Measurements from ENCODE around the gene ZNF862.

The ZNF862 gene

DNA sequence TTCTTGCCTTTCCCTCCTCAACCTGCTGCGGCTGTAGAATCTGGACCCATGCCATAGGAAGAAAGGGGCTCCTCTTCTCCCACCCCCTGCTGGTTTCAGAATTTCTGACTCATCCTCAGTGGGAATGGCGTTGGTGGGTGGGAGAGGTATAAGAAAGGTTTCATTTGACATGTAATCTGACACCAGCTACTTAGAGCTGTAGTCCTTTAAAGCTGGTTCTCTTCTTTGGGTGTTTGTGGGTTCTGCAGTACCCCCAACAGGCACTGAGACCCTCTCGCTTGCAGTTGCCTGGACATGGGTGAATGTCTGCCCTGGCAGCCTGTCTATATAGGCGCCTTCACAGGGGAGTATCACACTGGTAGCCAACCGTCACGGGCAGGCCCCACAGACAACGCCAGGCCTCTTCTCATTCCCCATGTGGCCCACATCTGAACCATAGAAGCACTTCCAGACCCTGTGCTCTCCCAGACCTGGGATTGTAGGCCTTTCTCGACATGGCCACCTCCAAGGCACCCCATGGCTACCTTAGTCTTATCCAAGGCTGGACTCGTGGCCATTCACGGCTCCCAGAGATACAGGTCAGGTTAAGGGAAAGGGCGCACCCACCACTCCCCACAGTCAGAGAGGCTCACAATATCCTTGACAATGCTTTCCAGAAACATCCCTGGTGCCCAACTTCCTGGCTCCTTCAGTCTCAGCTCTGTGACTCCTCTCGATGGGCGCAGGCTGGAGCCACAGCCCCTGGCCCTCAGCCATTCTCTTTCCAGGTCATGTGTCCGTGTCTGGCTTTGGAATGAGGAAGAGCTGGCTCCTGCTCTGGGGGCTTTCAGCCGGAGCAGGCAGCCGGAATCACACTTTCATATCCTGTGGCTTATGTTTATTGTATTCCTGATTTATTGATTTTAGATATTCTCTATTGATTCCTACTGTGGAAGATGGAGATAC, 17.5 kb downstream of the ZNF862 start (continued):
- TF ChIP-seq TSHZ2 (CRISPR knock-in tag; IDR thresholded peaks at IDR 0.05) (no peak), PPARA (CRISPR knock-in tag; IDR thresholded peaks at IDR 0.05; ENCODE audit: borderline replicate concordance) (no peak), ZC3H10 (CRISPR knock-in tag; IDR thresholded peaks at IDR 0.05) (no peak), ZNF8 (CRISPR knock-in tag; IDR thresholded peaks at IDR 0.05) (no peak), ESRRG (CRISPR knock-in tag; IDR thresholded peaks at IDR 0.05) (no peak), ZFP30 (CRISPR knock-in tag; IDR thresholded peaks at IDR 0.05) (no peak)

DNA sequence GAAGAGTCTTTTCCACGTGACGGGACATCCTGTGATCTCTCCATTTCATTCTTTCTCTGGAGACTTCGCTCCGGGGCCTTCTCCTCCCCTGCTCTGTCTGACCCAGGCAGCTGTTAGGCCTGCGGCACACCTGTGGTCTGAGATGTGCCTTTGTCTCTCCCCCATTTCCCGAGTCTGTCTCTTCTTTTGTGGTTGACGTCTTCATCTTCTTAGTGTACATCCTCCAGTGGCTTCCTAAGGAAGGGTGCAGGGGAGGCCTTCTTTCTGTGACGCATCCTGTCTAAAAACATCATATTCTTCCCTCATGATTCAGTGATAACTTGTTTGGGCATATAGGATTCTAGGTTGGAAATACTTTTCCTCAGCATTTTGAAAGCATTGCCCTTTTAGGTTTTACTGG, 18.4 kb downstream of the ZNF862 start:
- TF ChIP-seq TSHZ2 (CRISPR knock-in tag; IDR thresholded peaks at IDR 0.05) (no peak), TOX (CRISPR knock-in tag; IDR thresholded peaks at IDR 0.05; ENCODE audit: borderline replicate concordance) (no peak), GLIS3 (CRISPR knock-in tag; IDR thresholded peaks at IDR 0.05) (no peak), RARB (CRISPR knock-in tag; IDR thresholded peaks at IDR 0.05) (no peak), ZNF8 (CRISPR knock-in tag; IDR thresholded peaks at IDR 0.05) (no peak), ZC3H10 (CRISPR knock-in tag; IDR thresholded peaks at IDR 0.05) (no peak), PATZ1 (CRISPR knock-in tag; IDR thresholded peaks at IDR 0.05; ENCODE audit: borderline replicate concordance) (no peak), ZFP3 (CRISPR knock-in tag; IDR thresholded peaks at IDR 0.05) (no peak), CSDC2 (CRISPR knock-in tag; IDR thresholded peaks at IDR 0.05) (no peak), ZNF565 (CRISPR knock-in tag; conservative IDR thresholded peaks at IDR 0.05; ENCODE audit: low read depth) (no peak)
- no peak for ATAC-seq

- no peak for ATAC-seq
- TF ChIP-seq TCF4 (CRISPR knock-in tag; IDR thresholded peaks at IDR 0.05; ENCODE audit: borderline replicate concordance) (no peak), ZNF70 (CRISPR knock-in tag; IDR thresholded peaks at IDR 0.05) (no peak), RARB (CRISPR knock-in tag; IDR thresholded peaks at IDR 0.05) (no peak), ARNTL (CRISPR knock-in tag; IDR thresholded peaks at IDR 0.05; ENCODE audit: borderline replicate concordance, low read depth) (no peak), ZNF565 (CRISPR knock-in tag; conservative IDR thresholded peaks at IDR 0.05; ENCODE audit: low read depth) (no peak), CREB5 (CRISPR knock-in tag; IDR thresholded peaks at IDR 0.05; ENCODE audit: low read depth) (no peak), PPARA (CRISPR knock-in tag; IDR thresholded peaks at IDR 0.05; ENCODE audit: borderline replicate concordance) (no peak), PATZ1 (CRISPR knock-in tag; IDR thresholded peaks at IDR 0.05; ENCODE audit: borderline replicate concordance) (no peak), TOX (CRISPR knock-in tag; IDR thresholded peaks at IDR 0.05; ENCODE audit: borderline replicate concordance) (no peak)
- TF ChIP-seq, protein P1, sequence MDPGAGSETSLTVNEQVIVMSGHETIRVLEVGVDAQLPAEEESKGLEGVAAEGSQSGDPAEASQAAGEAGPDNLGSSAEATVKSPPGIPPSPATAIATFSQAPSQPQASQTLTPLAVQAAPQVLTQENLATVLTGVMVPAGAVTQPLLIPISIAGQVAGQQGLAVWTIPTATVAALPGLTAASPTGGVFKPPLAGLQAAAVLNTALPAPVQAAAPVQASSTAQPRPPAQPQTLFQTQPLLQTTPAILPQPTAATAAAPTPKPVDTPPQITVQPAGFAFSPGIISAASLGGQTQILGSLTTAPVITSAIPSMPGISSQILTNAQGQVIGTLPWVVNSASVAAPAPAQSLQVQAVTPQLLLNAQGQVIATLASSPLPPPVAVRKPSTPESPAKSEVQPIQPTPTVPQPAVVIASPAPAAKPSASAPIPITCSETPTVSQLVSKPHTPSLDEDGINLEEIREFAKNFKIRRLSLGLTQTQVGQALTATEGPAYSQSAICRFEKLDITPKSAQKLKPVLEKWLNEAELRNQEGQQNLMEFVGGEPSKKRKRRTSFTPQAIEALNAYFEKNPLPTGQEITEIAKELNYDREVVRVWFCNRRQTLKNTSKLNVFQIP (CRISPR knock-in tag; IDR thresholded peaks at IDR 0.05; ENCODE audit: borderline replicate concordance, low read depth) = no peak
These were observed 21.2 kb downstream of the ZNF862 start for GRCh38 chr7:149859369-149859768.

All from SK-N-SH treated with all-trans-retinoic acid at 6 μM for 48 hours (cell line).